WTC11 (cell line): ENCODE results near the gene FOXQ1. TPM values are rescaled to one million over a fixed set of nuclear protein-coding genes. Genes with fewer than 3 reads are reported as not detected.

ENCODE experiments used
- ATAC-seq: fragments of 200-7000 bp; cut with Tn5 transposase; 2 replicates; pipeline ENCODE4 v1.10.0; 2021; ENCODE audit warnings: mild to moderate bottlenecking, moderate library complexity
- CTCF ChIA-PET: fragments of 300-600 bp; sonication (Branson Sonifier 250); formaldehyde crosslinking; loops from one replicate; lab custom pipeline; 2021; ENCODE audit warnings: antibody characterized with exemption; lab: Charles Lee
- POLR2A ChIA-PET: fragments of 350-600 bp; sonication (Branson Sonifier 250); formaldehyde crosslinking; loops from one replicate; lab custom pipeline; 2021; ENCODE audit warnings: antibody characterized with exemption; lab: Charles Lee
- DNase-seq: peaks from one replicate; pipeline ENCODE4 v3.0.0; 2021; ENCODE audit warnings: low spot score
- H3K27ac Mint-ChIP-seq: 2 replicates; pipeline ENCODE4 v1.8.0; 2021; ENCODE audit warnings: mixed read lengths
- H3K27me3 Mint-ChIP-seq: 2 replicates; pipeline ENCODE4 v1.8.0; 2021; ENCODE audit warnings: low read depth, mild to moderate bottlenecking, moderate library complexity, mixed read lengths
- H3K36me3 Mint-ChIP-seq: 2 replicates; pipeline ENCODE4 v1.8.0; 2021; ENCODE audit warnings: mixed read lengths
- H3K4me1 Mint-ChIP-seq: 2 replicates; pipeline ENCODE4 v1.8.0; 2022; ENCODE audit warnings: mixed read lengths
- H3K4me3 Mint-ChIP-seq: 2 replicates; pipeline ENCODE4 v1.8.0; 2021; ENCODE audit warnings: mild to moderate bottlenecking, moderate library complexity, mixed read lengths
- H3K9me3 Mint-ChIP-seq: 2 replicates; pipeline ENCODE4 v1.8.0; 2021; ENCODE audit warnings: mixed read lengths
- ATF6 ChIP-seq: sonication (generic); formaldehyde crosslinking; IDR thresholded peaks from 2 replicates; pipeline ENCODE4 v1.8.1; 2023; ENCODE audit warnings: mild to moderate bottlenecking, missing genetic modification reagents
- CBFB ChIP-seq: sonication (generic); formaldehyde crosslinking; IDR thresholded peaks from 2 replicates; pipeline ENCODE4 v1.8.1; 2022; ENCODE audit warnings: mild to moderate bottlenecking, low read depth, missing genetic modification reagents
- CDX4 ChIP-seq: fragments of 250-450 bp; sonication (Bioruptor Pico); IDR thresholded peaks from 2 replicates; pipeline ENCODE4 v1.9.0; 2021; ENCODE audit warnings: moderate library complexity, mild to moderate bottlenecking, inconsistent platforms, borderline replicate concordance
- FOXJ3 ChIP-seq: sonication (generic); formaldehyde crosslinking; IDR thresholded peaks from 2 replicates; pipeline ENCODE4 v1.9.0; 2021; ENCODE audit warnings: missing genetic modification reagents, mild to moderate bottlenecking, borderline replicate concordance
- HMGXB4 ChIP-seq: sonication (generic); formaldehyde crosslinking; IDR thresholded peaks from 2 replicates; pipeline ENCODE4 v1.8.1; 2023; ENCODE audit warnings: mild to moderate bottlenecking, moderate library complexity, missing genetic modification reagents
- IRF2 ChIP-seq: sonication (generic); formaldehyde crosslinking; IDR thresholded peaks from 2 replicates; pipeline ENCODE4 v1.8.0; 2022; ENCODE audit warnings: low read depth, missing genetic modification reagents, borderline replicate concordance
- MLX ChIP-seq: sonication (generic); formaldehyde crosslinking; IDR thresholded peaks from 2 replicates; pipeline ENCODE4 v1.8.1; 2023; ENCODE audit warnings: mild to moderate bottlenecking, missing genetic modification reagents, moderate library complexity
- MXD4 ChIP-seq: fragments of 250-450 bp; sonication (Bioruptor Pico); IDR thresholded peaks from 2 replicates; pipeline ENCODE4 v1.8.0; 2021; ENCODE audit warnings: mild to moderate bottlenecking, moderate library complexity, borderline replicate concordance
- NFATC4 ChIP-seq: fragments of 250-450 bp; sonication (Bioruptor Pico); IDR thresholded peaks from 2 replicates; pipeline ENCODE4 v1.9.0; 2021; ENCODE audit warnings: mild to moderate bottlenecking
- NR2C2 ChIP-seq: sonication (generic); formaldehyde crosslinking; IDR thresholded peaks from 2 replicates; pipeline ENCODE4 v1.8.0; 2022; ENCODE audit warnings: mild to moderate bottlenecking, missing genetic modification reagents
- SMAD4 ChIP-seq: sonication (generic); formaldehyde crosslinking; IDR thresholded peaks from 2 replicates; pipeline ENCODE4 v1.8.0; 2022; ENCODE audit warnings: mild to moderate bottlenecking, missing genetic modification reagents
- ZMAT4 ChIP-seq: fragments of 250-450 bp; sonication (Bioruptor Pico); IDR thresholded peaks from 2 replicates; pipeline ENCODE4 v1.9.0; 2021; ENCODE audit warnings: mild to moderate bottlenecking
- ZNF263 ChIP-seq: sonication (generic); formaldehyde crosslinking; IDR thresholded peaks from 2 replicates; pipeline ENCODE4 v1.8.1; 2022; ENCODE audit warnings: low read depth, mild to moderate bottlenecking, moderate library complexity, missing genetic modification reagents
- ZNF423 ChIP-seq: fragments of 250-450 bp; sonication (Bioruptor Pico); IDR thresholded peaks from 2 replicates; pipeline ENCODE4 v2.1.2; 2022; ENCODE audit warnings: mild to moderate bottlenecking, moderate library complexity
- ZNF532 ChIP-seq: fragments of 250-450 bp; sonication (Bioruptor Pico); IDR thresholded peaks from 2 replicates; pipeline ENCODE4 v1.9.0; 2021; ENCODE audit warnings: mild to moderate bottlenecking, borderline replicate concordance
- total RNA-seq: library from RNA; stranded (reverse); gene quantifications from 3 replicates; pipeline ENCODE4 v1.2.3, GENCODE V29; 2021

The FOXQ1 gene
- total RNA-seq, 1 experiment from 2014 or later: 0.35 TPM

- H3K36me3 Mint-ChIP-seq: no peaks in the 10 kb centered on the region; the same call in 1 of the 2 replicates
- no peak overlapping the region for H3K4me3 Mint-ChIP-seq
- ATAC-seq: no peak
- TF ChIP-seq MLX (CRISPR knock-in tag) (no peak), FOXJ3 (no peak), HMGXB4 (CRISPR knock-in tag) (no peak), ZMAT4 (CRISPR knock-in tag) (no peak), NFATC4 (CRISPR knock-in tag) (no peak), ATF6 (no peak)
- TF ChIP-seq, all 79 proteins: peak for 0
- peaks cover 13% of the 10 kb centered on the region for H3K4me1 Mint-ChIP-seq
- H3K27ac Mint-ChIP-seq: no peak overlapping the region
- peaks cover 6% of the 10 kb centered on the region for H3K27me3 Mint-ChIP-seq
- ChIA-PET POLR2A (no interaction called here), CTCF (interaction anchor here (1.2 kb wide), 1 partner anchor 378 kb away, joined by 3 read pairs; no protein-coding TSS in a partner anchor)
- DNase-seq: no peak
- peaks cover 17% of the 10 kb centered on the region for H3K9me3 Mint-ChIP-seq
Measured at GRCh38 chr6:1290086-1290485, 21.8 kb upstream of the FOXQ1 start.

- no peak for TF ChIP-seq CDX4 (CRISPR knock-in tag)
- no peak for TF ChIP-seq CBFB
- no peak for TF ChIP-seq ZNF263 (CRISPR knock-in tag)
- TF ChIP-seq FOXJ3: no peak
- TF ChIP-seq MXD4 (CRISPR knock-in tag): no peak
- TF ChIP-seq ZMAT4 (CRISPR knock-in tag): no peak
- no peak for TF ChIP-seq HMGXB4 (CRISPR knock-in tag)
- no peak for TF ChIP-seq ZNF423 (CRISPR knock-in tag)
- TF ChIP-seq ZNF532: no peak
- TF ChIP-seq NR2C2: no peak
- no peak for TF ChIP-seq IRF2
- no peak for TF ChIP-seq SMAD4 (CRISPR knock-in tag)
- Mint-ChIP-seq H3K4me1 (peaks cover 7% of the 10 kb centered on the region), H3K27me3 (peaks cover 12% of the 10 kb centered on the region), H3K36me3 (no peaks in the 10 kb centered on the region; the same call in 1 of the 2 replicates), H3K9me3 (peaks cover 17% of the 10 kb centered on the region), H3K27ac (no peak overlapping the region), H3K4me3 (no peak overlapping the region)
- POLR2A ChIA-PET: no interaction called here
- no peak for DNase-seq
- ATAC-seq: no peak
- CTCF ChIA-PET: interaction anchor here (1.2 kb wide), 1 partner anchor 378 kb away, joined by 3 read pairs; no protein-coding TSS in a partner anchor
Measured at GRCh38 chr6:1290805-1291204, 21.1 kb upstream of the FOXQ1 start.
